Thyroid gland (tissue), 4 donors: ENCODE results near the gene EPN1.

ENCODE experiments used
- POLR2A ChIP-seq, 2 donors: fragments of 450-650 bp; IDR thresholded peaks; one replicate each; pipeline ENCODE4 v1.6.1; 2017; ENCODE audit warnings: antibody characterized with exemption in 2 of 2, mild to moderate bottlenecking in 2 of 2, moderate library complexity in 1 of 2
- TF ChIP-seq, protein P1 (sequence below), 6 experiments: fragments of 200-600 bp in 3 of 6; fragments of 450-650 bp in 3 of 6; sonication (generic) in 3 of 6; IDR thresholded peaks; one replicate each; pipeline ENCODE4 v1.5.1; 2016 to 2019; ENCODE audit warnings: antibody characterized with exemption in 6 of 6, mild to moderate bottlenecking in 2 of 6, inconsistent platforms in 1 of 6, moderate library complexity in 1 of 6

GRCh38 chr19:55654868-55655647 lies 20.0 kb upstream of the EPN1 start, which contains the start of gene U2AF2:
- TF ChIP-seq, protein P1, sequence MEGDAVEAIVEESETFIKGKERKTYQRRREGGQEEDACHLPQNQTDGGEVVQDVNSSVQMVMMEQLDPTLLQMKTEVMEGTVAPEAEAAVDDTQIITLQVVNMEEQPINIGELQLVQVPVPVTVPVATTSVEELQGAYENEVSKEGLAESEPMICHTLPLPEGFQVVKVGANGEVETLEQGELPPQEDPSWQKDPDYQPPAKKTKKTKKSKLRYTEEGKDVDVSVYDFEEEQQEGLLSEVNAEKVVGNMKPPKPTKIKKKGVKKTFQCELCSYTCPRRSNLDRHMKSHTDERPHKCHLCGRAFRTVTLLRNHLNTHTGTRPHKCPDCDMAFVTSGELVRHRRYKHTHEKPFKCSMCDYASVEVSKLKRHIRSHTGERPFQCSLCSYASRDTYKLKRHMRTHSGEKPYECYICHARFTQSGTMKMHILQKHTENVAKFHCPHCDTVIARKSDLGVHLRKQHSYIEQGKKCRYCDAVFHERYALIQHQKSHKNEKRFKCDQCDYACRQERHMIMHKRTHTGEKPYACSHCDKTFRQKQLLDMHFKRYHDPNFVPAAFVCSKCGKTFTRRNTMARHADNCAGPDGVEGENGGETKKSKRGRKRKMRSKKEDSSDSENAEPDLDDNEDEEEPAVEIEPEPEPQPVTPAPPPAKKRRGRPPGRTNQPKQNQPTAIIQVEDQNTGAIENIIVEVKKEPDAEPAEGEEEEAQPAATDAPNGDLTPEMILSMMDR (IDR thresholded peaks at IDR 0.05): peak in 2 of 6 experiments; percentile 4 to 15
- peak; percentile 14 to 71 for TF ChIP-seq POLR2A (IDR thresholded peaks at IDR 0.05)
